Globus pallidus (tissue), 1 donor: ENCODE results near the gene TK1.

Experiments
- DNase-seq: peaks from one replicate; pipeline ENCODE4 v3.0.0-alpha.2; 2015; ENCODE audit warnings: low spot score

The TK1 gene

DNA sequence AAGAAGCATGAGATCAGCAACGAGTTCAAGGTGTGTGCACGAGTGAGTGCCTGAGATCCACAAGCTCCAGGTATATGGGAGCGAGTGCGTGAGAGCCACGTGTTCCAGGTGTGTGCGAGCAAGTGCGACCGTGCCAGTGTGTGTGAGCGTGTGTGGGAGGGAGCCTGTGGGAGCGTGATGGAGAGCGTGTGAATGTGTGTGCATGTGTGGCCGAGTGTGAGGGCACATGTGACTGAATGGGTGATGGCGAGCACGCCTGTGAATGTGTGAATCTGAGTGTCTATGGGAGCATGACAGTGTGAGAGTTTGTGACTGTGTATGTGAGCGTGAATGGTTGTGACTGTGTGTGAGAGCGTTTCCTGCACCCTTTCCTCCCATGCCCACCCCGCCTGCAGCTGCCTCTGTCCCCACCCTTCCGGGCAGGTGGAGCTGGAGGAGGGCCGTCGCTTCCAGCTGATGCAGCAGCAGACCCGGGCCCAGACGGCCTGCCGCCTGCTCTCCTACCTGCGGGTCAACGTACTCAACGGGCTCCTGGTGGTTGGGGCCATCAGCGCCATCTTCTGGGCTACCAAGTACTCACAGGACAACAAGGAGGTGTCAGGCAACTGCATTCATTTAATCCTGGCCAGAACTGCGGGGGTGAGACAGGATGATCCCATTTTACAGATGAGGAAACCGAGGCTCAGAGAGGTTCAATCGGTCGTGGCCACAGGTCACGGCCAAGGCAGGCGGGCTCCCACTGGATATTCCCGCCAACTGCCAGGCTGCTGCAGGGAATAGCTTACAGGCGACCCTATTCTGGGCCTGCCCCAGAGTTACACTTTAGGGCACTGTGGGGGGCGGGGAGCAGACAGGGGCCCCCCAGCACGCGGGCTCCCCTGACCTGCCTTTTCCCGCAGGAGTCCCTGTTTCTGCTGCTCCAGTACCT is 52.6 kb downstream of the TK1 start:
- no peak for DNase-seq

DNA sequence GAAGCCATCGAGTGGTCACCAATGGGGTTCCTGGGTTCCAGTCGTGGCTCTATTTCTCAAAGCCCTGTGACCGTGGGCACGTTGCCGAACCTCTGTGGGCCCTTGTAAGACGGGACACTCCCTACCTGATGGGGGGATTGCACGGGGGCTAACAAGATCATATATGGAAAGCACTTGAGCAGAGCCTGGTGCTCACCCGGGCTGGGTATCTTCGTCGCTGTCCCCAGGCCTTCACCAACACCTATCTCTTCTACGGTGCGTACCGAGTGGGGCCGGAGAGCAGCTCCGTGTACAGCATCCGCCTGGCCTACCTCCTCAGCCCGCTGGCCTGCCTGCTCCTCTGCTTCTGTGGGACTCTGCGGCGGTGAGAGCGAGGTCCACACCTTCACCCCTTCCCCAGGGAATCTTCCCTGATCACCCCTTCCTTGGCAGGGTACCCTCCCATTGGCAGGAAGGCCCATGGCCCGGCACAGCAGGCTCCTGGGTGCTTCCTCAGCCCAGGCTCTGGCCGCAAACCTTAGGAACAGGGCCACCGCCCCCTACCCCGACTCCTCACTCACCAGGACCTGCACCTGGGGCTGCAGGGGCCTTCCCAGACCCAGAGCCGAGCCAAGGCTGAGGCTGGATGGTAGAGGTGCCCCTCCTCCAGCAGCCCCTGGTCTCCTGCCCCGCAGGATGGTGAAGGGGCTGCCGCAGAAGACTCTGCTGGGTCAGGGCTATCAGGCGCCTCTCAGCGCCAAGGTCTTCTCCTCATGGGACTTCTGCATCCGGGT is 53.5 kb downstream of the TK1 start:
- DNase-seq = no peak

DNA sequence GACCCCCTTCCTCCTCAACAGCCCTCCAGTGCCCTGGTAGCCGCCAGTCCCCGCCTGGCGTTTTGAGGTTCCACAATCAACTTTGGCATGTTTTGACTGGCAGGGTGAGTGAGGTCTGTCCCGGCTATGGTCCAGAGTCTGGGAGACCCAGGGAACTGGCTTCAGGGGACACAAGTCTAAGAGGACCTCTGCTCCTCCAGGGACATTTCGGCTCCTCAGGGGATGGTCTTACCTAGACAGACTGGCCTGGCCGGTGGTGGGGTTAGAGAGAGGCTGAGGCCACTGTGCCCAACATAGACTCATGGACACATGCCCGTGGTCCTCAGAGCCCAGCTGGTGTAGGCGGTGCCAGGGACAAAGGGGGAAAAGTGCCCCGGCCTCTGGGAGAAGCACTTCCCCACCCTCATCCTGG is 54.1 kb downstream of the TK1 start:
- no peak for DNase-seq

DNA sequence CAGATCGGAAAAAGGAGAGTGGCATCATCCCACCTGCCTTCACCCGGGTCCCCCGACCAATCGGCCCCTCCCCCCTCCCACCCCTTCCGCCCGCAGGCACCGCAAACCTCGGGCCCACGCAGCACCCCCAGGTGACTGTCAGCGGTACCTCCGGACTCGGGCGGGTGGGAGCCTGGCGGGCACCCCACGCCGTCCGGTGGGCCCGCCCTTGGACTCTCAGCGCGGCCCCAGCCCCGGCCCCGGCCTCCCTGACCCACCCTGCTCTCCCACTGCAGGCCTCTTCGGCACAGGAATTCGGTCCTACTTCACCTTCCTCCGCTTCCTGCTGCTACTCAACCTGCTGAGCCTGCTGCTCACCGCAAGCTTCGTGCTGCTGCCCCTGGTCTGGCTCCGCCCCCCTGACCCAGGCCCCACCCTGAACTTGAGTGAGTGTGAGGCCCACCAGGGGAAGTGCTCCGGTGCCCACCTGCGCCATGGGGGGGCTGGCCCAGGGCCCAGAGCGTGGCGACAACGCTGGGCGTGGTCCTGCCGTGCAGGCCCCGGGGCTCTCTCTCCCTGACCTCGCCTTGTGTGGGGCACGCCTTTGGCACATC is 54.7 kb downstream of the TK1 start:
- no peak for DNase-seq

DNA sequence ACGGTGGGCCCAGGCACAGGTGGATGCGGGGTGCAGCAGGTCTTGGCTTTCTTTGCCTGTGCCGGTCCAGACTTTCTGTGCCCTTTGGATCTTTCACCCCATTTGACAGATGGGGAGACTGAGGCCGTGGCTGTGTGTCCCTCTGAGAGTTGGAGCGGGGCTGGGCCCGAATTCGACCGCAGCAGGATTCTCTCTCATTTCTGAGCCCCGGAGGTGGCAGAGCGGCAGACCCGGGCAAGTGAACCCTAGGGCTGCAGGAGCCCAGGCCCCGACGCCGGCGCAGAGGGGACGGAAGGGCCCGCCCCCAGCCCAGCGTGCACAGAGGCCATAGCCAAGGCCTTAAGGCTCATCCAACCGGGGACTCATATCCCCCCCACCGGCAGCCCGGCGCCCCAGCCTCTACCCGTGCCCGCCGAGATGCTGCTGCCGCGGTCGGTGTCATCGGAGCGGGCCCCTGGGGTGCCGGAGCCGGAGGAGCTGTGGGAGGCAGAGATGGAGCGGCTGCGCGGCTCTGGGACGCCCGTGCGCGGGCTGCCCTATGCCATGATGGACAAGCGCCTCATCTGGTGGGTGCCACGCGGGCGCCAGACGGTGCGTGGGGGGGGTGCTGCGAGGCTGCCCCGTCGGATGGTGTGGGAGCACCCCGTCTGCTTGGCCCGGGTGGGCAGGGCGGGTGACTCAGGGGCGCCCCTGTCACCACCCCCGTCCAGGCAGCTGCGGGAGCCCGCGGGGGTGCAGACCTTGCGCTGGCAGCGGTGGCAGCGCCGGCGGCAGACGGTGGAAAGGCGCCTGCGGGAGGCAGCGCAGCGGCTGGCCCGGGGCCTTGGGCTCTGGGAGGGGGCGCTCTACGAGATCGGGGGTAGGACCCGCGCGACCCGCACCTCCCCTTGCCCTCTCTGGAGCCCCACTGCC is 55.4 kb downstream of the TK1 start:
- DNase-seq = no peak

DNA sequence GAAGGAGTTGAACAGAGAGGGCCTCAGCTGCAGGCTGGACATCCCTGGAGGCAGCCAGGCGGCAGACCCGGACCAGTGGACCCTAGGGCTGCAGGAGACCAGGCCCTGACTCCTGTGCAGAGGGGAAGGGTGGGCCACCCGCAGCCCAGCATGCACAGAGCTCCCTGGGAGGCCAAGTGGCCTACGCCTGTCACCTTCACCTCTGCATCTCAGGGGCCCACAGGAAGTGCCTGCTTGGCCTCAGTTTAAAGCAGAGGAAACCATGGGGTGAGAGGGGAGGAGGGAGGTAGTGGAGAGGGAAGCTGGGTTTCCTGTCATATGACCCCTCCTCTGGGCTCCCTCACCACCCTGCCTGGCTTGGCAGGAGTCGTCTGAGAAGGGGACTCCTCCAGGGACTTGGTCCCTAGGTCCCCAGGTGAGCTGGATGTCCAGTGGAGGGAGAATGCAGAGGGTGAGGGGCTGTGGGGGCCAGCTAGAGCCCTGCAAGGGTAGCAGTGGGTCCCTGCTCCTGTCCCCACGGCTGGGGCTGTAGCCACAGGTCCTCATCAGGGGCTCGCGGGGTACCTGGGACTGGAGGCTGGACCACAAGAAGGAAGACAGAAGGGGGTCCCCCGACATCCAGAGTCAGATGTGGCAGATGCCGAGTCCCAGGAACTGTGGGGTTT is 56.3 kb downstream of the TK1 start, which contains the start of gene TMC8:
TMC8 (plus strand) TSS at position 335 of the 665 bp plus-strand sequence. CDS start 818 bp downstream, outside the sequence.
- DNase-seq = no peak

DNA sequence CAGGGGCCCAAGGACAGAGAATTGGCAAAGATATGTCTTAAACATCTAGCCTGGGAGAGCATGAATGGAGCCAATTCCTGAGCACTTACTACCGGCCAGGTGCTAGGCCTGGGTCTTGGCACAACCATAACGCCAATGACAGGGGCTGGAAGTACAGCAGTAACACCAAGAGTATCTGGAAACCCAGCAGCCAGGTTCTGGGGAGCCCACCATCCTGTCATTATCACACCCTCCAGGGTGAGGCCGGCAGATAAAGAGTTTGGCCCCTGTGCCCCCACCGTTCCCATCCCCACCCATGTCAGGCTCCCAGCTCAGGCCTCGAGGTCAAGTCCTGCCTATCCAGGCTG is 56.8 kb downstream of the TK1 start:
- no peak for DNase-seq

DNA sequence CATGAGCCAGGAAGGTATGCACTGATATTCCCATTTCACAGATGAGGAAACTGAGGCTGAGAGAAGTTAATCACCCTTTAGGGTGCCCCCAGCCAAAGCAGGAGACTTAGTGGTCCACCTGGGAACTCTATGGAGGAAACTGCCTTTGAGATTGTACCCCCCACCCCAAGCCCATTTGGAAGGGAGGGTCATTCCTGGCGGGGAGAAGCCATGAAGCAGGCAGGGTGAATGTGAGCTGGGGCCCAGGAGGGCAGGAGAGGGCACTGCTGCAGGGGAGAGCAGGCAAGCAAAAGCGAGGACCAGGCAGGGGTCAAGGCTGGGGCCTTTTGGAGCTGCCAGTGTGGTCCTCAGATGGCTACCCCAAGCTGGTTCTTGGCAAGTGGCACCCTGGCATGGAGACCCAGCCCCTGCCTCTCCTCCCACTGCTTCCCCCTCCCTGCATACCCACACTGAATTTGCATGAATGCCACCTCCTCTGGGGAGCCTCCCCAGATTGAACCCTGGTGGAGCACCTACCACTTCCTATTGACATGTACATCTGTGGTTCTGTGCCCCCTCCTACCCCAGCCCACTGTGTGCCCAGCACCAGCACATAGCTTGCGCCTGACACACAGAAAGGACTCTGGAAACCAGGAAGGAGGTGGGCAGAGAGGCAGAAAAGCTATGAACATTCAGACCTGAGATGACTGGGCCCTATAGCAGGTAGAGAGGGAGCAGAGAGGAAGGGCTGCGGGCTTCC is 57.3 kb downstream of the TK1 start:
- no peak for DNase-seq

DNA sequence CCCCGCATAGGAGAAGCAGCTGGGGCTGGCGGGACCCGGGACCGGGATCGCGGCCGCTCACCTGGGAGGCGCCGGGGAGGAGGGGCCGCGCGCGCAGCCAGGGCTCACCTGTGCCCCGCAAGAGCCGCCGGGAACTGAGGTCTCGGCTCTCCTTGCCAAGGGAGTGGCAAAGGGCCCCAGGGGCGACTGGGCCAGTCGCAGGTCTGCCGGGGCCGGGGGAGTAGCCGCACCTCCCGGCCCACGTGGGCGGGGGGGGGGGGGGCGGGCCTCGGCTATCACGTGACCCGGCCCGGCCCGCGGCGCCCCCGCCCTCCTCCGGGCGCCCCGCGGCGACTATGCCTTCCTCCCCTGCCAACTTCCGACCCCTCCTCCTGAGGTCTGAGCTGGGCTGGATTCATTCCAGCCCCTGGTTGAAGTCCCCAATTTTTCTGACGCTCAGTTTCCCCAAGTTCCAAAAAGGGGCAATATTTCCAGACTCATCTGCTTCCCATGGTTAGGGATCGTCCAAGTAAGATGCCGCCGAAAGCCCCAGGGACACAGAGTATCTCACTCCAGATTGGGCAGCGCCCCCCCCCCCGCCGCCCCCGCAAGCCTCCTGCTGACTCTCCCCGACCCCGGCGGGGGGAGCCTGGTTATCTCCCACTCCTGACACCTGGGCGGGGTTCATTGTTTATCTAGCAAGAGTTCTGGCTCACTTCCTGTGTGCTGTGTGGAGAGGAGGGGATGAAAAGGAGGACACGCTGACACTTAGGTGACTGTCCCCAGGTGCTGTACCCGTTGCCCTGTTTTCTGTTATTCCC is 58.1 kb downstream of the TK1 start, which contains the start of gene TMC6:
TMC6 (minus strand) TSS at position 205 of the 800 bp plus-strand sequence. CDS start 1,923 bp downstream, outside the sequence.
- peak; percentile 72 for DNase-seq

DNA sequence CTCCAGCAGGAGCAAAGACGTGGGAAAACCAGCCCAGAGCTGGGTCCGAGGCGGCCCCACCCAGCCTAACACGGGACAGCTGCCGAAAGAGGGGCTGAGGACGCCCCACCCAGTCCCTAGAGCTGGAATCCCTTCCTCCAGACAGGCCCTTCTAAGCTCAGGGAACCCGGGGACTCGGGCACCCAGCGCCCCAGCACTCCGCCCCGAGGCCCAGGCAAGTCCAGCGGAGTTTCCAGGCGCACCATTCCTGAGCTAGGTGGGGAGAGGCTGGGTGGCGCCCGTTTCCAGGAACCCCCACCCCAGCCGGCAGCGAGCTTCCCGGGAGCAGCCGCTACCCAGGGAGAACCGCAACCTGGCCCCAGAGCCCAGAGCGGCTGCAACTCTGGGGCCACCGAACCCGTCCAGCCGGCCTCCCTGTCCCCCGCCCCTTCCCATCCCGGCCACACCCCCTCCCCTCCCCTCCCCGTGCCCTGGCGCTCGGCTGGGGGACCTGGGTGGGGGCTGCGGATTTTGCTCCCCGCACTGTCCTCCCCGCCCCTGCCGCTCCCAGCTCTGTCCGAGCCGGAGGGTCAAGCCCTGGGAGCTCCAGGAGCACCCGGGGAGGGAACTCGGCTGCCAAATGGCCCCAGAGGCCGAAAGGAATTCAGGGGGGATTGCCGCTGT is 58.8 kb downstream of the TK1 start:
- DNase-seq = peak; percentile 73

DNA sequence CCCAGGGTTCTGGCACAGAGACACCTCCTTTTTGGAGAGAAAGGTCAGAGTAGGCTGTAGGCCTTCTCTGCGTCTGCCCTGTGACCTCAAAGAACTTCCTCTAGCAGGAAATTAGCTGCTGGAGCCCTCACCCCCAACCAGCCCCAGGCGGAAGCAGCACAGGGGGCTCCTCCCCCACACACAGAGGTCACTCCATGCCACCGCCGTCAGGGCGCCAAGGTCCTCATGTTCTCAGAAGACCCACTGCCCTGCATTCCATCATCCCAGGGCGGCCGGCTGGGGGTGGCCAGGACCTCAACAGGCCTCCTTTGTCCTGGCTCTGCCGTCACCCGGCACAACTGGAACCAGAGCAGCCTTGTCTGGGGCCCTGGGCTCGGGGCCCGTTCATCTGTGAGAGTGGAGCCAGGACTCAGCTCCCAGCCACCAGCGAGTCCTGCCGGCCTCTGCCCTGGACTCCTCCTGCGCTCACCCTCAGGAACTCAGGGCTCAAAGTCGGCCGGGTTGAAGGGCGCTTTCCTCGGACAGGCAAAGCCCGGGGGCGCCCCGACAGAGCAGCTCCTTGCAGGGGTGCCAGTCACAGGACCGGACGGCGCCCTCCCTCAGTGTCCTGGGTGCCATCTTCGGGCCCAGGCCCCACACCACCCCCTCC is 59.5 kb downstream of the TK1 start:
- peak; percentile 95 for DNase-seq

DNA sequence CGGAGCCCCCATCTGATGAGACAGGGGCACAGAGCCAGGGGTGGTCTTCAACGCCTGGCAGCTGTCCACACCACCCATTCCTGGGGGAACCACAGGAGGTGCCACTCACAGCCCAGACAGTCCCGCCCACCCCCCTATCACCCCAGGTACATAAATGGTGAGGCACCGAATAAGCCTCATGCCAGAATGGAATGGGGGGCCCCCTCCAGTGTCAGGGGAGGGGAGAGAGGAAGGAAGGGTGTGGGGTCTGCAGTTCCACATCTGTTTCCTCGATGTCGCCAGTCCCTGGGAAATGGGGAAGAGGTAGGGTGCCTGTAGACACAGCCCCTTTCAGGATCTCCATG is 60.0 kb downstream of the TK1 start:
- no peak for DNase-seq

DNA sequence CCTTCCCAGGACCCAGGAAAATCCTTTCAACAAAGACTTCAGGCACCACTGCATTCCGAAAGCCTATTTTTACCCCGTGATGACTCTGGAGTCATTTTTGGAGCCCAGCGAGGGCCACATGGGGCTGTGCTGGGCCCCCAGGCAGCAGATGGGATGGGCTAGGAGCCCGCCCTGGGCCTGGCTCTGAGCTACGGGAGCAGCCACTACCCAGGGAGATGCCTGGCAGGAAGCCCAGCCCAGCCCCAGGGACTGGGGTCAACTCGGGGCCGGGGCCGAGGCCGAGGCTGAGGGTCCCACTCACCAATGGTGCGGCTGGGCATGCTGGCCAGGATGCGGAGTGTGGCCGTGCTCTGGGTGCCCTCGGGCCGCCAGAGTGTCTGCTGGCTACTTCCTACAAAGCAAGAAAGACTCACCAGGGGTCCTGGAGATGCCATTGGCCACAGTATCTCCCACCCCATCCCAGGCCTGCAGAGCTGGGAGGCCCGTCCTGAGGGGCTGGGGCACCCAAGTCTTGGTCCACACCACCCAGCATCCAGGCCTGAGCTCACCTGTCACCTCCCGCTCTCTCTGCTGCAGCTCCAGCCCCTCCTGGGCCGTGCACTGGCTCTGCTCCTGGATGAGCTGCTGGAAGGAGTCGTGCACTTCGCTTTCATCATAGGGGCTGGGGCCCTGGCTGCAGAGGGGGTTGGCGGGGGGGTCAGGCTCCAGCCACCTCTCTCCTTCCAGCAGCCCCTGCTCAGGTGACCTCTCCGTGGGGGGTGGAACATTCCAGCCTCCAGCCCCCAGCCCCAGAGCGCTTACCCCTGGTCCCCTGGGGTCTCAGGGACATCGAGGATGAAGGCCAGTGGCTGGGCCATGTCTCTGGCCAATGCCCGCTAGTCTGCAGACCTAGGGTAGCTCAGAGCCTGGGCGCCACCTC is 60.6 kb downstream of the TK1 start:
- DNase-seq = no peak

DNA sequence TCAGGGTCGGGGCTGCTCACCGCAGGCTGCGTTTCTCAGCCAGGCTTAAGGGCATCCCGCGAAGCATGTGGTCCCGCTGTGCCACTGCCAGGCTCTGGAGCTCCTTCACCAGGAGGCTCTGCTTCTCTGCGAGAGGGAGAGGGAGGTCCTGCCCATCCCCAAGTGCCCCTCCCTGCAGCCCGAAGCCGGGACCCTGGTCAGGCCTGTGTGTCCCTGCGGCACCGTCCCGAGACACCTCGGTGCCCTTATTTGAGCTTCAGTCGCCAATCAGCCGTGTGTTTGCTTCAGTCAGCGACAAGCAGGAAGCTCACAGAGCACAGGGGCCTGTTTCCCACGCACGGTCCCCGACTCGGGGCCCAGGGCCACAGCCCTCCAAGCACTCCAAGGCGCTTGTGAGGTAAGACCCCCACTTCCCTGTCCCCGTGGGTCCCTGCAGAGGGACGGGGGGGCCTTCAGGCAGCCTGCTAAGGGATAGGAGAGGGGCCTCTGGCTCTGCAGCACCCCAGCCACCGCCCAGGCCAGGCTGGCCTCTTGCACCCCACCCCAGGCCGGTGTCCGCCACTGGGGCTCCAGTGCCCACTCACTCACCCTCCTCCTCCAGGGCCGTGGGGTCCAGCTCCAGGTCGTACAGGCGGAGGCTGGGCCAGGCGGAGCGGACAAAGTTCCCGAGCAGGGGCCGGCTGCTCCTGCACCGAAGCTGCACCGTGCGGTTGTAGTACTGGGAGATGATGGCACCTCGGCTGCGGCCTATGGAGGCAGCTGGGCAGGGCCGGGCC is 61.5 kb downstream of the TK1 start:
- no peak for DNase-seq

DNA sequence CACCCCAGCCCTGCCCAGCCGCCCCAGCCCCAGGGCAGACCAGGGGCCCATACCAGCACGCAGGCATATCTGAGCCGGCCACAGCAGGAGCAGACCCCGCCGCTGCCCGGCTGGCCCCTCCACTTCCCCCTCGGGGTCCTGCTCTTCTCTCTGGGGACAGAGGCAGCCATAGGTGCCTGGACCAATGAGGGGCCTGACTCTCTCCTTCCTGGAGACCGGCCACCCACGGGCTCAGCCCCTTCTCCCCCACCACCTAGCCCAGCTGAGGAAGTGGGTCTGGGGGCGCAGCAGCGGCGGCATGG is 62.1 kb downstream of the TK1 start:
- DNase-seq = no peak
